Vagina (tissue), 2 donors: ENCODE measurements around the gene OPHN1. TPM values are rescaled to one million over a fixed set of nuclear protein-coding genes. Genes with fewer than 3 reads are reported as not detected.

Experiments
- DNase-seq, 2 donors: peaks; one replicate each; pipeline ENCODE4 v3.0.0-alpha.2; 2017; ENCODE audit errors: extremely low spot score in 2 of 2
- H3K27ac ChIP-seq: fragments of 200-600 bp; sonication (generic); one replicate; pipeline ENCODE4 v1.5.1; 2019
- H3K27me3 ChIP-seq: fragments of 200-600 bp; sonication (generic); one replicate; pipeline ENCODE4 v1.5.1; 2019
- H3K36me3 ChIP-seq, 2 donors: fragments of 200-600 bp; sonication (generic); one replicate each; pipeline ENCODE4 v1.5.1; 2017 to 2019
- H3K4me1 ChIP-seq: fragments of 200-600 bp; sonication (generic); one replicate; pipeline ENCODE4 v1.5.1; 2019
- H3K4me3 ChIP-seq, 2 donors: fragments of 200-600 bp; sonication (generic); 1 replicate in 1 of 2; 2 replicates in 1 of 2; pipeline ENCODE4 v1.5.1; 2016 to 2019
- H3K9me3 ChIP-seq: fragments of 200-600 bp; sonication (generic); one replicate; pipeline ENCODE4 v1.5.1; 2019
- POLR2A ChIP-seq, 2 donors: fragments of 450-650 bp; IDR thresholded peaks; one replicate each; pipeline ENCODE4 v1.6.1; 2017; ENCODE audit warnings: antibody characterized with exemption in 2 of 2, mild to moderate bottlenecking in 2 of 2, moderate library complexity in 2 of 2
- POLR2AphosphoS5 ChIP-seq, 2 donors: sonication (generic); formaldehyde crosslinking; IDR thresholded peaks; one replicate each; pipeline ENCODE4 v1.9.0; 2017; ENCODE audit warnings: antibody characterized with exemption in 2 of 2, mild to moderate bottlenecking in 2 of 2, low read depth in 1 of 2; ENCODE audit not compliant: insufficient read depth in 1 of 2
- intact Hi-C: fragments of 100-400 bp; cut with DNase I; formaldehyde crosslinking; loops from one replicate; pipeline ENCODE4 v1.15.1; 2023
- total RNA-seq: library from RNA; depleted of rRNA; stranded (reverse); fragments of >200 nt; gene quantifications from one replicate; pipeline ENCODE4 v1.2.3, GENCODE V29; 2016
- TF ChIP-seq, protein P1 (sequence below), 3 experiments: fragments of 450-650 bp in 2 of 3; fragments of 200-600 bp in 1 of 3; sonication (generic) in 1 of 3; IDR thresholded peaks; one replicate each; pipeline ENCODE4 v1.5.1; 2017 to 2019; ENCODE audit warnings: antibody characterized with exemption in 3 of 3, mild to moderate bottlenecking in 2 of 3, moderate library complexity in 2 of 3

The OPHN1 gene, protein sequence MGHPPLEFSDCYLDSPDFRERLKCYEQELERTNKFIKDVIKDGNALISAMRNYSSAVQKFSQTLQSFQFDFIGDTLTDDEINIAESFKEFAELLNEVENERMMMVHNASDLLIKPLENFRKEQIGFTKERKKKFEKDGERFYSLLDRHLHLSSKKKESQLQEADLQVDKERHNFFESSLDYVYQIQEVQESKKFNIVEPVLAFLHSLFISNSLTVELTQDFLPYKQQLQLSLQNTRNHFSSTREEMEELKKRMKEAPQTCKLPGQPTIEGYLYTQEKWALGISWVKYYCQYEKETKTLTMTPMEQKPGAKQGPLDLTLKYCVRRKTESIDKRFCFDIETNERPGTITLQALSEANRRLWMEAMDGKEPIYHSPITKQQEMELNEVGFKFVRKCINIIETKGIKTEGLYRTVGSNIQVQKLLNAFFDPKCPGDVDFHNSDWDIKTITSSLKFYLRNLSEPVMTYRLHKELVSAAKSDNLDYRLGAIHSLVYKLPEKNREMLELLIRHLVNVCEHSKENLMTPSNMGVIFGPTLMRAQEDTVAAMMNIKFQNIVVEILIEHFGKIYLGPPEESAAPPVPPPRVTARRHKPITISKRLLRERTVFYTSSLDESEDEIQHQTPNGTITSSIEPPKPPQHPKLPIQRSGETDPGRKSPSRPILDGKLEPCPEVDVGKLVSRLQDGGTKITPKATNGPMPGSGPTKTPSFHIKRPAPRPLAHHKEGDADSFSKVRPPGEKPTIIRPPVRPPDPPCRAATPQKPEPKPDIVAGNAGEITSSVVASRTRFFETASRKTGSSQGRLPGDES
- total RNA-seq: 11.5 TPM

DNA sequence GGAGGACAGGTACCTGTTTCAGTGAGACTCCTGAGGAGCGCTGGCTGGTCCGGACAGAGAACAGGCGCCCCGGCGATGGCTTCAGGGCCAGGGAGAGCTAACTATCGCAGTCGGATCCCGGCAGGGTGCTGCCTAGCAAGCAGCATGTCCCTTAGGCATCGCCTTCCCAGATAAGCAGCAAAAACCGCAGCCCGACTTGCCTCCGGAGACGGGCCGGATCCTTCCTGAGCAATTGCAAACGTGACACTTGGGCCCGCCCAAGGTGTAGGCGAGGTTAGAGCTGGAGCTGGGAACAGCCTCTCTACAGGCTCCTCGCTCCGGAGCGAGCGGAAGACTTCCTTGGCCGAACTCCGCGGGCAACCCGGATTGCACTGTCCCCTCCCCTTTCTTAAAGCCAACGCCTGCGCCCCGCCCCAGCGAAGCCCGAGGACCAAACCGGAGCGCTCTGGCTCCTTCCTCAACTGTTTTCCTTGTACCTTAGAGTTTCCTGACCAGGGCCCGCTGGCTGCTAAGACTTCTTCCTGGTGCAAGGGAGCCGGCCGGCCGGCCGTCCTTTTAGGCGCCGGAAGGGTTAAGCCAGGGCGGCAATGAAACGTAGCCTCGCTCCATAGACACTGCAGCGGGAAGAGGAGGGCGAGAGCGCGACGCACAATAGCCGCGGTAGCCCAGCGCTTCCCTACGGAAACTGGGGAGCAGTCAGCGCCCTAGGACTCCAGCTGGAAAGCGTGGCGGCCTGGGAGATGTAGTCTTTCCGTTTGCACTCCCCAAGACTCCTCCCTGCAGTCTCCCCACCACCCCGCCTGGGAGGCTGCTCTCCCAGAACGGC, at the start of gene OPHN1:
OPHN1 (minus strand) TSS at position 341 of the 826 bp plus-strand sequence. CDS start 475 bp downstream, outside the sequence.
- intact Hi-C loops: no loop called here
- Histone ChIP-seq H3K27ac (peak within 1 kb of the TSS; percentile 81), H3K27me3 (no peaks in the 10 kb centered on the region), H3K4me1 (no peaks in the 10 kb centered on the region), H3K9me3 (no peaks in the 10 kb centered on the region), H3K4me3 (peak within 1 kb of the TSS; percentile 47 to 57), H3K36me3 (no peaks in the 10 kb centered on the region)
- peak in 1 of 2 donors; percentile 89 for DNase-seq
- TF ChIP-seq POLR2A (IDR thresholded peaks at IDR 0.05) (peak in 1 of 2 donors; percentile 17), POLR2AphosphoS5 (IDR thresholded peaks at IDR 0.05; ENCODE audit: insufficient read depth in 1 of 2, low read depth in 1 of 2) (peak; percentile 16 to 77)
- TF ChIP-seq, protein P1, sequence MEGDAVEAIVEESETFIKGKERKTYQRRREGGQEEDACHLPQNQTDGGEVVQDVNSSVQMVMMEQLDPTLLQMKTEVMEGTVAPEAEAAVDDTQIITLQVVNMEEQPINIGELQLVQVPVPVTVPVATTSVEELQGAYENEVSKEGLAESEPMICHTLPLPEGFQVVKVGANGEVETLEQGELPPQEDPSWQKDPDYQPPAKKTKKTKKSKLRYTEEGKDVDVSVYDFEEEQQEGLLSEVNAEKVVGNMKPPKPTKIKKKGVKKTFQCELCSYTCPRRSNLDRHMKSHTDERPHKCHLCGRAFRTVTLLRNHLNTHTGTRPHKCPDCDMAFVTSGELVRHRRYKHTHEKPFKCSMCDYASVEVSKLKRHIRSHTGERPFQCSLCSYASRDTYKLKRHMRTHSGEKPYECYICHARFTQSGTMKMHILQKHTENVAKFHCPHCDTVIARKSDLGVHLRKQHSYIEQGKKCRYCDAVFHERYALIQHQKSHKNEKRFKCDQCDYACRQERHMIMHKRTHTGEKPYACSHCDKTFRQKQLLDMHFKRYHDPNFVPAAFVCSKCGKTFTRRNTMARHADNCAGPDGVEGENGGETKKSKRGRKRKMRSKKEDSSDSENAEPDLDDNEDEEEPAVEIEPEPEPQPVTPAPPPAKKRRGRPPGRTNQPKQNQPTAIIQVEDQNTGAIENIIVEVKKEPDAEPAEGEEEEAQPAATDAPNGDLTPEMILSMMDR (IDR thresholded peaks at IDR 0.05): no peak

DNA sequence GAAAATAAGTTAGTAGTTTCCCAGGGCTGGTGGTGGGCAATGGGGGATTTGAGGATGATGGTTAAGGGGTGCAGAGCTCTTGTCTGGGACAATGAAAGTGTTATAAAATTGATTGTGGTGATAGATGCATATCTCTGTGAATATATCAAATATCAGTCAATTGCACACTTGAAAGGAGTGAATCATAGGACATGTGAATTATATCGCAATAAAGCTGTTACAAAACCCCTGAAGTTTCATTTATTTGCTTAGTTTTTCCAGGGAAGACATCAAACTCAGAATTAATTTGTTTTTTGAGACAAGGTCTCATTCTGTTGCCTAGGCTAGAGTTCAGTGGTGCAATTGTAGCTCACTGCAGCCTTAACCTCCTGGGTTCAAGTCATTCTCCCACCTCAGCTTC, 47.7 kb upstream of the OPHN1 start:
- Histone ChIP-seq H3K27me3 (no peaks in the 10 kb centered on the region), H3K9me3 (no peaks in the 10 kb centered on the region), H3K36me3 (no peaks in the 10 kb centered on the region), H3K4me1 (no peaks in the 10 kb centered on the region), H3K27ac (no peak overlapping the region), H3K4me3 (no peak overlapping the region)
- TF ChIP-seq, protein P1 (IDR thresholded peaks at IDR 0.05): no peak
- TF ChIP-seq POLR2AphosphoS5 (IDR thresholded peaks at IDR 0.05; ENCODE audit: insufficient read depth in 1 of 2, low read depth in 1 of 2): no peak
- no peak for TF ChIP-seq POLR2A (IDR thresholded peaks at IDR 0.05)
- no peak for DNase-seq
- intact Hi-C loops: no loop called here

DNA sequence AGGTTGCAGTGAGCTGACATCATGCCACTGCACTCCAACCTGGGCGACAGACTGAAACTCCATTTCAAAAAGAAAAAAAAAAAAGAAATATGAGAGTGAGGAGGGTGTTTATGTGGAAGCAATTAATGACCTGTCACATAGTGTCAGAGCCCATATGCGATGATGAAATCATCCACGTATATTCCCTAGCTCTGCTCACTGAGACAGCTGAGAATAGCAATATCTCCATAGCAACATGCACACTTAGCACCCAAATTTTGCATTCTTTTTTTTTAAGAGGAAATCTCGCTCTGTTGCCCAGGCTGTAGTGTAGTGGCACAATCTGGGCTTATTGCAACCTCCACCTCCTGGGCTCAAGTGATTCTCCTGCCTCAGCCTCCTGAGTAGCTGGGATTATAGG, 31.5 kb upstream of the OPHN1 start:
- intact Hi-C loops: loop anchor here (5.0 kb wide), 1 partner anchor 267 kb away; no protein-coding TSS in a partner anchor
- Histone ChIP-seq H3K9me3 (no peaks in the 10 kb centered on the region), H3K4me3 (no peak overlapping the region), H3K27me3 (no peaks in the 10 kb centered on the region), H3K27ac (no peak overlapping the region), H3K4me1 (no peaks in the 10 kb centered on the region), H3K36me3 (no peaks in the 10 kb centered on the region)
- no peak for DNase-seq
- TF ChIP-seq POLR2A (IDR thresholded peaks at IDR 0.05): no peak
- TF ChIP-seq, protein P1 (IDR thresholded peaks at IDR 0.05): no peak
- no peak for TF ChIP-seq POLR2AphosphoS5 (IDR thresholded peaks at IDR 0.05; ENCODE audit: insufficient read depth in 1 of 2, low read depth in 1 of 2)

DNA sequence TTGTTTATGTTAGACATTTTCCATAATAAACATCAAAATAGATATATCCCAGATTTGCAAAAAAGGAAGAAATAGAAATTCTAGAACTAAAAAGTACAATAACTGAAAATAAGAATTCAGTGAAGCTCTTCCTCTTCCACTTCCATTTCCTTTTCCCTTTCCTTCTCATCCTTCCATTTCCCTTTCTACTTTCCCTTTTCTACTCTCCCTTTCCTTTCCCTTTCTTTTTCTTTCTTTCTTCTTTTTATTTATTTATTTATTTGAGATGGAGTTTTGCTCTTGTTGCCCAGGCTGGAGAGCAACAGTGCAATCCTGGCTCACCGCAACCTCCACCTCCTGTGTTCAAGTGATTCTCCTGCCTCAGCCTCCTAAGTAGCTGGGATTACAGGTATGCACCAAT, 30.6 kb upstream of the OPHN1 start:
- no peaks in the 10 kb centered on the region for H3K36me3 ChIP-seq
- intact Hi-C loops: loop anchor here (5.0 kb wide), 1 partner anchor 267 kb away; no protein-coding TSS in a partner anchor
- no peaks in the 10 kb centered on the region for H3K27me3 ChIP-seq
- H3K4me3 ChIP-seq: no peak overlapping the region
- H3K4me1 ChIP-seq: no peaks in the 10 kb centered on the region
- TF ChIP-seq POLR2A (IDR thresholded peaks at IDR 0.05): no peak
- no peak for TF ChIP-seq POLR2AphosphoS5 (IDR thresholded peaks at IDR 0.05; ENCODE audit: insufficient read depth in 1 of 2, low read depth in 1 of 2)
- TF ChIP-seq, protein P1 (IDR thresholded peaks at IDR 0.05): no peak
- no peak overlapping the region for H3K27ac ChIP-seq
- no peak for DNase-seq
- H3K9me3 ChIP-seq: no peaks in the 10 kb centered on the region
